H9 (cell line): Measurements from ENCODE around the gene PCID2. TPM values are rescaled to one million over a fixed set of nuclear protein-coding genes. Genes with fewer than 3 reads are reported as not detected.

Experiments
- DNase-seq: peaks from one replicate; pipeline ENCODE4 v3.0.0-alpha.2; 2017
- H2AFZ ChIP-seq: one replicate; pipeline ENCODE4 v1.6.1; 2013; ENCODE audit warnings: mild to moderate bottlenecking, low read length, control low read depth, moderate library complexity
- H2AK5ac ChIP-seq: 2 replicates; pipeline ENCODE4 v1.6.1; 2013; ENCODE audit warnings: low read length, control low read depth, mixed read lengths; ENCODE audit not compliant: insufficient read length
- H2BK120ac ChIP-seq: one replicate; pipeline ENCODE4 v1.6.1; 2013; ENCODE audit warnings: low read depth, mild to moderate bottlenecking, low read length, control low read depth, inconsistent platforms; ENCODE audit not compliant: poor library complexity, severe bottlenecking
- H2BK12ac ChIP-seq: 2 replicates; pipeline ENCODE4 v1.6.1; 2013; ENCODE audit warnings: low read length, control low read depth, mixed read lengths, low read depth; ENCODE audit not compliant: insufficient read length
- H2BK15ac ChIP-seq: 2 replicates; pipeline ENCODE4 v1.6.1; 2013; ENCODE audit warnings: low read depth, low read length, control low read depth
- H2BK20ac ChIP-seq: one replicate; pipeline ENCODE4 v1.6.1; 2013; ENCODE audit warnings: low read depth, mild to moderate bottlenecking, low read length, control low read depth, inconsistent platforms; ENCODE audit not compliant: poor library complexity, severe bottlenecking
- H2BK5ac ChIP-seq: 2 replicates; pipeline ENCODE4 v1.6.1; 2013; ENCODE audit warnings: low read length, control low read depth, mixed read lengths; ENCODE audit not compliant: insufficient read length
- H3K14ac ChIP-seq: 2 replicates; pipeline ENCODE4 v1.6.1; 2013; ENCODE audit warnings: low read length, control low read depth; ENCODE audit not compliant: insufficient read depth
- H3K18ac ChIP-seq: 2 replicates; pipeline ENCODE4 v1.6.1; 2013; ENCODE audit warnings: low read depth, mild to moderate bottlenecking, mixed read lengths, low read length, control low read depth; ENCODE audit not compliant: insufficient read length
- H3K23ac ChIP-seq: 2 replicates; pipeline ENCODE4 v1.6.1; 2013; ENCODE audit warnings: low read length, control low read depth, mixed read lengths, low read depth; ENCODE audit not compliant: insufficient read length
- H3K23me2 ChIP-seq: 2 replicates; pipeline ENCODE4 v1.6.1; 2013; ENCODE audit warnings: low read depth, mild to moderate bottlenecking, mixed read lengths, low read length, control low read depth; ENCODE audit not compliant: insufficient read length, poor library complexity, severe bottlenecking
- H3K27ac ChIP-seq: 2 replicates; pipeline ENCODE4 v1.5.1; 2013; ENCODE audit warnings: low read length, control low read depth, mixed read lengths, low read depth; ENCODE audit not compliant: insufficient read length
- H3K27me3 ChIP-seq: 2 replicates; pipeline ENCODE4 v1.6.1; 2013; ENCODE audit warnings: low read length, control low read depth, inconsistent platforms; ENCODE audit not compliant: insufficient read depth
- H3K4ac ChIP-seq: 2 replicates; pipeline ENCODE4 v1.6.1; 2013; ENCODE audit warnings: low read depth, mild to moderate bottlenecking, control low read depth, inconsistent platforms, low read length, moderate library complexity
- H3K4me1 ChIP-seq: 2 replicates; pipeline ENCODE4 v1.6.1; 2013; ENCODE audit warnings: low read length, control low read depth, inconsistent platforms; ENCODE audit not compliant: insufficient read depth
- H3K4me2 ChIP-seq: 2 replicates; pipeline ENCODE4 v1.6.1; 2013; ENCODE audit warnings: low read length, control low read depth, mixed read lengths; ENCODE audit not compliant: insufficient read length, insufficient read depth
- H3K56ac ChIP-seq: 2 replicates; pipeline ENCODE4 v1.6.1; 2013; ENCODE audit warnings: low read depth, mild to moderate bottlenecking, mixed read lengths, low read length, control low read depth; ENCODE audit not compliant: insufficient read length
- H3K79me1 ChIP-seq: 2 replicates; pipeline ENCODE4 v1.6.1; 2013; ENCODE audit warnings: low read depth, mild to moderate bottlenecking, moderate library complexity, low read length, control low read depth, inconsistent platforms; ENCODE audit not compliant: insufficient read depth, poor library complexity, severe bottlenecking
- H3K79me2 ChIP-seq: 2 replicates; pipeline ENCODE4 v1.6.1; 2013; ENCODE audit warnings: low read length, control low read depth, inconsistent platforms; ENCODE audit not compliant: insufficient read depth
- H3K9ac ChIP-seq: 2 replicates; pipeline ENCODE4 v1.6.1; 2013; ENCODE audit warnings: low read length, control low read depth, mixed read lengths; ENCODE audit not compliant: insufficient read length; ENCODE audit errors: extremely low read depth
- H3K9me3 ChIP-seq: one replicate; pipeline ENCODE4 v1.6.1; 2013; ENCODE audit warnings: low read depth, low read length, inconsistent platforms; ENCODE audit not compliant: control insufficient read depth
- H3T11ph ChIP-seq: one replicate; pipeline ENCODE4 v1.6.1; 2013; ENCODE audit warnings: mild to moderate bottlenecking, low read length, control low read depth, inconsistent platforms
- H4K20me1 ChIP-seq: one replicate; pipeline ENCODE4 v1.6.1; 2013; ENCODE audit not compliant: control insufficient read depth, insufficient read length, insufficient read depth
- H4K5ac ChIP-seq: 2 replicates; pipeline ENCODE4 v1.6.1; 2013; ENCODE audit warnings: low read depth, mild to moderate bottlenecking, mixed read lengths, low read length, control low read depth; ENCODE audit not compliant: insufficient read length
- H4K8ac ChIP-seq: replicated peaks from 2 replicates; pipeline ENCODE4 v1.6.1; 2013; ENCODE audit warnings: low read length, control low read depth, mixed read lengths, low read depth; ENCODE audit not compliant: insufficient read length
- H4K91ac ChIP-seq: 2 replicates; pipeline ENCODE4 v1.6.1; 2013; ENCODE audit warnings: low read depth, mild to moderate bottlenecking, moderate library complexity, mixed read lengths, low read length, control low read depth; ENCODE audit not compliant: insufficient read length
- H3K27ac Mint-ChIP-seq, 3 experiments: 2 replicates in 2 of 3; 3 replicates in 1 of 3; pipeline ENCODE4 v1.8.0; 2020 to 2021; ENCODE audit warnings: mixed read lengths in 3 of 3, mild to moderate bottlenecking in 1 of 3, moderate library complexity in 1 of 3
- H3K27me3 Mint-ChIP-seq: 2 replicates; pipeline ENCODE4 v1.8.0; 2021; ENCODE audit warnings: low read depth, mild to moderate bottlenecking, moderate library complexity, mixed read lengths
- H3K36me3 Mint-ChIP-seq, 3 experiments: 2 replicates in 2 of 3; 3 replicates in 1 of 3; pipeline ENCODE4 v1.8.0; 2020 to 2021; ENCODE audit warnings: low read depth in 3 of 3, mixed read lengths in 3 of 3; ENCODE audit not compliant: insufficient read depth in 1 of 3
- H3K4me1 Mint-ChIP-seq, 2 experiments: 2 replicates each; pipeline ENCODE4 v1.8.0; 2020; ENCODE audit warnings: mixed read lengths in 2 of 2
- H3K4me3 Mint-ChIP-seq, 2 experiments: 2 replicates in 1 of 2; 3 replicates in 1 of 2; pipeline ENCODE4 v1.8.0; 2020 to 2021; ENCODE audit warnings: mild to moderate bottlenecking in 2 of 2, mixed read lengths in 2 of 2, moderate library complexity in 1 of 2
- H3K9me3 Mint-ChIP-seq, 2 experiments: 2 replicates in 1 of 2; 3 replicates in 1 of 2; pipeline ENCODE4 v1.8.0; 2020; ENCODE audit warnings: mild to moderate bottlenecking in 2 of 2, mixed read lengths in 2 of 2, moderate library complexity in 1 of 2
- CTCF ChIP-seq: fragments of 200-600 bp; sonication (generic); conservative IDR thresholded peaks from 3 replicates; pipeline ENCODE4 v1.8.0; 2021; ENCODE audit warnings: antibody characterized with exemption, mild to moderate bottlenecking
- WGBS: extraction: QIAGEN DNeasy Blood & Tissue Kit; methylation state at CpG from one replicate; pipeline ENCODE4 v1.1.7; 2013; ENCODE audit warnings: missing lambda C conversion rate, low lambda C conversion rate, mixed read lengths; ENCODE audit not compliant: insufficient read length; ENCODE audit errors: extremely low coverage; 5-methylcytosine and 5-hydroxymethylcytosine counted together
- total RNA-seq: library from RNA; stranded (reverse); gene quantifications from 2 replicates; pipeline ENCODE4 v1.2.1, GENCODE V29; 2021

PCID2 gene
- total RNA-seq, 1 experiment from 2014 or later: 66.0 TPM

GRCh38 chr13:113209336-113209758 lies 878 bp upstream of the PCID2 start, which contains the start of gene CUL4A:
Gene CUL4A, plus strand, starts transcription at chr13:113209613. Its CDS starts 15 bp downstream, at chr13:113209628.
- Histone ChIP-seq H3K9ac (peak within 1 kb of the TSS; percentile 95), H3K79me1 (peaks cover 7% of the 10 kb centered on the region), H2BK120ac (peak within 1 kb of the TSS; percentile 84), H3K56ac (no peak within 1 kb of the TSS), H4K8ac (no peak within 1 kb of the TSS), H2BK20ac (no peak within 1 kb of the TSS), H3K23me2 (peaks cover 6% of the 10 kb centered on the region), H3K27ac (peak within 1 kb of the TSS; percentile 24), H3K23ac (no peak within 1 kb of the TSS), H3K4me2 (peak within 1 kb of the TSS; percentile 88), H2AK5ac (no peak within 1 kb of the TSS), H2BK5ac (no peak within 1 kb of the TSS), H3K27me3 (no peaks in the 10 kb centered on the region), H2BK15ac (no peak within 1 kb of the TSS), H2AFZ (no peak within 1 kb of the TSS), H3K79me2 (peaks cover 63% of the 10 kb centered on the region), H4K5ac (no peak within 1 kb of the TSS), H2BK12ac (no peak within 1 kb of the TSS), H3K4ac (no peak within 1 kb of the TSS; the same call in 1 of the 2 replicates), H4K91ac (peak within 1 kb of the TSS; percentile 71), H3K4me1 (no peaks in the 10 kb centered on the region), H3T11ph (no peak within 1 kb of the TSS), H3K14ac (peak within 1 kb of the TSS; percentile 98), H4K20me1 (no peaks in the 10 kb centered on the region), H3K18ac (peak within 1 kb of the TSS; percentile 96), H3K9me3 (no peaks in the 10 kb centered on the region)
- WGBS: no CpG with 5 or more reads among the region's 66 CpGs
- Mint-ChIP-seq H3K36me3 (peaks cover 37 to 45% (median 42%) of the 10 kb centered on the region in 3 experiments), H3K27me3 (no peaks in the 10 kb centered on the region), H3K4me1 (peaks cover 26 to 40% of the 10 kb centered on the region in 2 experiments), H3K27ac (peak within 1 kb of the TSS in 1 of 3 experiments; percentile 34; a peak in 1 of 7 replicates), H3K4me3 (peak within 1 kb of the TSS; percentile 91 to 93), H3K9me3 (no peaks in the 10 kb centered on the region)
- TF ChIP-seq CTCF: no peak
- peak; percentile 71 for DNase-seq
